ENCODE results near the gene NMT1.

DNA sequence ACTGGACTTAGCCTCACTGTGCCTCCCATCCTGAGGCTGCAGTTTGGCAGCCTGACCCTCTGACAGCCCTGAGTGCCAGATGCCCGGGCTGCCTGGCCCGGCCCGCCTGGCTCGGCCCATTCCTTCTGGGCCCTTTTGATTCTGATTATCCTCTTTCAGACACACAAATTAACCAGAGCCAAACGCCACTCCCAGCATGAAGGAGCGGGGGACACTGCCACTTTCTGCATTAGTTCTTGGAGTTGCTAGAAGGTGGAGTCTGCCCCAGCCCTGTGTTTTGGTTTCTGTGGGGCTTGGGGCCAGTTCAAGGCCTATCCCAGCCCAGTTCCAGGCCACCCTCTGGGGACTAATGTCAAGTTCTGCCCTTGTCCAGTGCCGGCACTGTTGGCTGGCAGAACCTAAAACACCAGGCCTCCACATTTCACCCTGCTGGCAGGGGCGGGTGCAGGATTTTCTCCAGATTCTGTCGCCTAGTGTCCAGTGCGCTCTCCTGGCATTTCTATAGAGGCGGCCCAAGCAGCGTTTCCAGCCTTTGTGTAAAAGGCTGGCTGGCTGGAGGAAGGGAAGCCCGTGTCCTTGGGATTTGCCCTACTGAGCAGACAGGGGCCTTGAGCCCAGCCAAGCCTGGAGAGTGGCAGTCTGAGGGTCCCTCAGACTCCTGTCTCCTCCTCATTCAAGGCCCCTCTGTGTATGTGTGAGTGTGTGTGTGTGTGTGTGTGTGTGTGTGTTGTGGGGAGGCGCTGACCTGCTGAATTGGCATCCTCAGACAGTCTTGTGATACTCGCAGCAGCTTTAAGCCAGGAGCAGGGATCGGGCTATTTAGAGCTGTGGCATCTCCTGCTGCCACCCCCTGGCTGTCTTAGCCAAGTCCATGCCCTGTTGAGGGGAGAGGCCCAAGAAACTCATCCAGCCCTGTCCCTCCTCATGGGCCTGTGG, 49.8 kb downstream of the NMT1 start:
- TF ChIP-seq YY1 (IDR thresholded peaks at IDR 0.05; ENCODE audit: insufficient read depth, insufficient read length) (no peak), ZNF274 (IDR thresholded peaks at IDR 0.05; ENCODE audit: low read depth, low read length) (no peak), SUZ12 (IDR thresholded peaks at IDR 0.05; ENCODE audit: extremely low read depth, insufficient read depth, insufficient read length) (no peak)

Data from NT2/D1 (cell line).